HCT116 (cell line): ENCODE results near the gene MRPL36. TPM values are rescaled to one million over a fixed set of nuclear protein-coding genes. Genes with fewer than 3 reads are reported as not detected.

Experiments used
- ATAC-seq: fragments of 200-7000 bp; cut with Tn5 transposase; 2 replicates; pipeline ENCODE4 v1.9.1; 2020; ENCODE audit warnings: mild to moderate bottlenecking, moderate library complexity
- BruUV-seq: library from RNA; stranded (reverse); fragments of 400-500 nt; replicated peaks from 2 replicates; lab custom pipeline; 2021; lab: Mats Ljungman, UMichigan
- CTCF ChIA-PET: fragments of 300-600 bp; sonication (Branson Sonifier 250); formaldehyde crosslinking; loops from one replicate; lab custom pipeline; 2021; ENCODE audit warnings: antibody characterized with exemption; lab: Charles Lee
- POLR2A ChIA-PET: fragments of 300-600, 350-600 bp; sonication (Branson Sonifier 250); formaldehyde crosslinking; loops from one replicate; lab custom pipeline; 2021; ENCODE audit warnings: antibody characterized with exemption; lab: Charles Lee
- RAD21 ChIA-PET, 2 experiments: fragments of 300-600 bp; sonication (Branson Sonifier 250); formaldehyde crosslinking; loops; one replicate each; lab custom pipeline; 2023; ENCODE audit warnings: low total read pairs in 2 of 2; ENCODE audit not compliant: uncharacterized antibody in 2 of 2, unreplicated experiment in 2 of 2, low non-redundant PET in 1 of 2; lab: Charles Lee
- DNase-seq: peaks from one replicate; pipeline ENCODE4 v3.0.0-alpha.2; 2010; ENCODE audit warnings: low read depth, low spot score
- H2AFZ ChIP-seq: fragments of 200-600 bp; shearing (Covaris generic), sonication (generic); 2 replicates; pipeline ENCODE4 v1.6.1; 2017; ENCODE audit warnings: low read depth, mixed run types, mixed read lengths, antibody characterized with exemption, low read length; ENCODE audit not compliant: poor library complexity, severe bottlenecking
- H3K27ac ChIP-seq: 2 replicates; pipeline ENCODE4 v1.5.1; 2012; ENCODE audit warnings: low read depth, low read length
- H3K27me3 ChIP-seq: fragments of 200-600 bp; sonication (generic); 2 replicates; pipeline ENCODE4 v1.6.1; 2016; ENCODE audit warnings: mixed run types, low read length, mixed read lengths; ENCODE audit not compliant: insufficient read depth
- H3K36me3 ChIP-seq, 2 experiments: fragments of 200-500 bp in 1 of 2; fragments of 200-600 bp in 1 of 2; sonication (Bioruptor generic) in 1 of 2; sonication (generic) in 1 of 2; 2 replicates each; pipeline versions ENCODE4 v1.5.1 to v1.6.1; 2014 to 2016; ENCODE audit warnings: low read length in 2 of 2, inconsistent platforms in 1 of 2, mixed read lengths in 1 of 2, mixed run types in 1 of 2; ENCODE audit not compliant: insufficient read depth in 2 of 2, control insufficient read depth in 1 of 2
- H3K4me1 ChIP-seq, 2 experiments: fragments of 200-600 bp in 1 of 2; sonication (generic) in 1 of 2; 2 replicates each; pipeline versions ENCODE4 v1.5.1 to v1.6.1; 2012 to 2017; ENCODE audit warnings: low read length in 2 of 2, inconsistent platforms in 1 of 2, mild to moderate bottlenecking in 1 of 2, mixed read lengths in 1 of 2, mixed run types in 1 of 2, moderate library complexity in 1 of 2; ENCODE audit not compliant: insufficient read depth in 2 of 2, control insufficient read depth in 1 of 2
- H3K4me2 ChIP-seq: fragments of 200-600 bp; sonication (generic); 2 replicates; pipeline ENCODE4 v1.6.1; 2017; ENCODE audit warnings: mixed run types, low read length, mixed read lengths
- H3K4me3 ChIP-seq, 2 experiments: fragments of 200-600 bp in 1 of 2; sonication (generic) in 1 of 2; replicated peaks in 1 of 2; 2 replicates each; pipeline ENCODE4 v1.5.1; 2011 to 2016; ENCODE audit warnings: low read length in 2 of 2, control low read depth in 1 of 2, low read depth in 1 of 2, mild to moderate bottlenecking in 1 of 2, mixed read lengths in 1 of 2, mixed run types in 1 of 2
- H3K79me2 ChIP-seq: fragments of 200-600 bp; sonication (generic); 2 replicates; pipeline ENCODE4 v1.6.1; 2017; ENCODE audit warnings: mild to moderate bottlenecking, mixed run types, low read length, moderate library complexity, mixed read lengths; ENCODE audit not compliant: insufficient read depth
- H3K9ac ChIP-seq: fragments of 200-600 bp; sonication (generic); 2 replicates; pipeline ENCODE4 v1.6.1; 2016; ENCODE audit warnings: low read length, mixed read lengths
- H3K9me2 ChIP-seq: fragments of 200-600 bp; sonication (generic), shearing (Covaris generic); 2 replicates; pipeline ENCODE4 v1.6.1; 2017; ENCODE audit warnings: mixed run types, mild to moderate bottlenecking, moderate library complexity; ENCODE audit not compliant: insufficient read depth
- H3K9me3 ChIP-seq, 2 experiments: fragments of 200-500 bp in 1 of 2; fragments of 200-600 bp in 1 of 2; sonication (Bioruptor generic) in 1 of 2; sonication (generic) in 1 of 2; 2 replicates each; pipeline ENCODE4 v1.6.1; 2014 to 2017; ENCODE audit warnings: low read length in 2 of 2, mixed read lengths in 2 of 2, inconsistent platforms in 1 of 2, low read depth in 1 of 2, mild to moderate bottlenecking in 1 of 2, mixed run types in 1 of 2, moderate library complexity in 1 of 2; ENCODE audit not compliant: control insufficient read depth in 1 of 2, insufficient read depth in 1 of 2
- H4K20me1 ChIP-seq: fragments of 200-600 bp; sonication (generic), shearing (Covaris generic); 2 replicates; pipeline ENCODE4 v1.6.1; 2017; ENCODE audit warnings: mixed run types, mild to moderate bottlenecking, moderate library complexity; ENCODE audit not compliant: insufficient read depth
- CBX3 ChIP-seq: IDR thresholded peaks from 2 replicates; pipeline ENCODE4 v1.6.1; 2012; ENCODE audit warnings: low read depth
- CEBPB ChIP-seq: IDR thresholded peaks from 2 replicates; pipeline ENCODE4 v1.6.1; 2012; ENCODE audit warnings: low read depth
- EGR1 ChIP-seq: IDR thresholded peaks from 2 replicates; pipeline ENCODE4 v1.6.1; 2012; ENCODE audit warnings: low read depth
- EZH2 ChIP-seq: fragments of 200-600 bp; sonication (generic); IDR thresholded peaks from 2 replicates; pipeline ENCODE4 v1.6.1; 2017; ENCODE audit warnings: antibody characterized with exemption, mixed run types
- EZH2phosphoT487 ChIP-seq: fragments of 200-600 bp; IDR thresholded peaks from 2 replicates; pipeline ENCODE4 v1.6.1; 2018; ENCODE audit warnings: antibody characterized with exemption, borderline replicate concordance
- FOSL1 ChIP-seq: IDR thresholded peaks from 2 replicates; pipeline ENCODE4 v1.6.1; 2012; ENCODE audit warnings: low read depth
- JUND ChIP-seq: IDR thresholded peaks from 2 replicates; pipeline ENCODE4 v1.6.1; 2012
- POLR2A ChIP-seq: IDR thresholded peaks from 2 replicates; pipeline ENCODE4 v1.7.0; 2011; ENCODE audit warnings: borderline replicate concordance; ENCODE audit not compliant: insufficient read depth, insufficient read length; ENCODE audit errors: extremely low read depth
- POLR2AphosphoS5 ChIP-seq: IDR thresholded peaks from 2 replicates; pipeline ENCODE4 v1.6.1; 2011; ENCODE audit warnings: mild to moderate bottlenecking, low read depth, low read length, moderate library complexity
- RAD21 ChIP-seq: IDR thresholded peaks from 2 replicates; pipeline ENCODE4 v1.6.1; 2012; ENCODE audit warnings: low read depth, mild to moderate bottlenecking
- SIN3A ChIP-seq: IDR thresholded peaks from 2 replicates; pipeline ENCODE4 v1.6.1; 2012; ENCODE audit warnings: low read depth
- SRF ChIP-seq: IDR thresholded peaks from 2 replicates; pipeline ENCODE4 v1.6.1; 2012; ENCODE audit warnings: low read depth
- TCF7L2 ChIP-seq: IDR thresholded peaks from 2 replicates; pipeline ENCODE4 v1.7.0; 2011; ENCODE audit warnings: borderline replicate concordance, inconsistent platforms; ENCODE audit not compliant: insufficient read depth, insufficient read length; ENCODE audit errors: extremely low read depth
- ZNF274 ChIP-seq: fragments of 200-500 bp; sonication (Bioruptor generic); IDR thresholded peaks from 2 replicates; pipeline ENCODE4 v1.6.1; 2014; ENCODE audit warnings: mild to moderate bottlenecking, low read depth, low read length, inconsistent platforms
- intact Hi-C: fragments of 100-400 bp; cut with micrococcal nuclease; formaldehyde crosslinking; loops from 2 replicates; pipeline ENCODE4 v1.10.0; 2022
- total RNA-seq: library from RNA; stranded (reverse); gene quantifications from one replicate; pipeline ENCODE4 v1.2.1, GENCODE V29; 2021; ENCODE audit not compliant: unreplicated experiment
- TF ChIP-seq, protein P1 (sequence below): IDR thresholded peaks from 2 replicates; pipeline ENCODE4 v1.6.1; 2011; ENCODE audit warnings: mild to moderate bottlenecking, low read length, moderate library complexity; ENCODE audit not compliant: insufficient replicate concordance; ENCODE audit errors: extremely low read depth
- TF ChIP-seq, protein P2 (sequence below): IDR thresholded peaks from 2 replicates; pipeline ENCODE4 v1.6.1; 2012
- TF ChIP-seq, protein P3 (sequence below), 3 experiments: fragments of 200-600 bp in 1 of 3; sonication (generic) in 1 of 3; IDR thresholded peaks in 2 of 3; conservative IDR thresholded peaks in 1 of 3; 2 replicates each; pipeline ENCODE4 v1.5.1; 2012 to 2017; ENCODE audit warnings: low read depth in 2 of 3, low read length in 2 of 3, antibody characterized with exemption in 1 of 3, borderline replicate concordance in 1 of 3, control low read depth in 1 of 3, mild to moderate bottlenecking in 1 of 3, mixed read lengths in 1 of 3, mixed run types in 1 of 3, moderate library complexity in 1 of 3; ENCODE audit not compliant: insufficient read depth in 1 of 3
- TF ChIP-seq, protein P4 (sequence below): IDR thresholded peaks from 2 replicates; pipeline ENCODE4 v1.6.1; 2012; ENCODE audit warnings: low read depth

The MRPL36 gene
- total RNA-seq, 1 experiment from 2014 or later = 71.9 TPM

DNA sequence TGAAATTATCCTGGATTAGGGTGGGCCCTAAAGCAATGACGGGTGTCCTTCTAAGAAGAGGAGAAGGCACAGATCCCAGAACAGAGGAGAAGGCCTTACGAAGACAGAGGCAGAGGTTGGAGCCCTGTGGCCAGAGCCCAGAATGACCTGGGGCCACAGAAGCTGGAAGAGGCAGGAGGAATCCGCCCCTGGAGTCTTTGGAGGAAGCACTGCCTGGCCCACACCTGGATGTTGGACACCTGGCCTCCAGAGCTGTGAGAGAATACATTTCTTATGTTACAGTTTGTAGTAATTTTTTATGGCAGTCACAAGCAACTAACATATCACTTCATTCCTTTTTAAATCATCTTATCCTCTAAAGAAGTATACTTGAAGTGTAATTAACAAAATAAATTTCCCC is 8.5 kb downstream of the MRPL36 start:
- ChIA-PET CTCF (no interaction called here), RAD21 (no interaction called here), POLR2A (no interaction called here)
- Histone ChIP-seq H3K9ac (no peak overlapping the region), H3K4me2 (no peak overlapping the region), H3K4me1 (peaks cover 2 to 18% of the 10 kb centered on the region in 2 experiments; a peak in 2 of 4 replicates), H4K20me1 (no peaks in the 10 kb centered on the region), H3K4me3 (no peak overlapping the region), H2AFZ (no peak overlapping the region), H3K27ac (no peak overlapping the region), H3K9me3 (no peaks in the 10 kb centered on the region), H3K36me3 (peaks cover 0 to 3% of the 10 kb centered on the region in 2 experiments; a peak in 1 of 4 replicates), H3K27me3 (0 out of 2 replicates have a peak, but pooled peaks cover 3% of the 10 kb centered on the region), H3K9me2 (no peaks in the 10 kb centered on the region), H3K79me2 (no peaks in the 10 kb centered on the region)
- no peak for ATAC-seq
- TF ChIP-seq CBX3 (no peak), POLR2AphosphoS5 (no peak), EZH2phosphoT487 (no peak), SRF (no peak), EZH2 (no peak), CEBPB (no peak), RAD21 (no peak), FOSL1 (no peak), SIN3A (no peak), ZNF274 (no peak), JUND (no peak), EGR1 (no peak), TCF7L2 (no peak), POLR2A (no peak)
- TF ChIP-seq, protein P1, sequence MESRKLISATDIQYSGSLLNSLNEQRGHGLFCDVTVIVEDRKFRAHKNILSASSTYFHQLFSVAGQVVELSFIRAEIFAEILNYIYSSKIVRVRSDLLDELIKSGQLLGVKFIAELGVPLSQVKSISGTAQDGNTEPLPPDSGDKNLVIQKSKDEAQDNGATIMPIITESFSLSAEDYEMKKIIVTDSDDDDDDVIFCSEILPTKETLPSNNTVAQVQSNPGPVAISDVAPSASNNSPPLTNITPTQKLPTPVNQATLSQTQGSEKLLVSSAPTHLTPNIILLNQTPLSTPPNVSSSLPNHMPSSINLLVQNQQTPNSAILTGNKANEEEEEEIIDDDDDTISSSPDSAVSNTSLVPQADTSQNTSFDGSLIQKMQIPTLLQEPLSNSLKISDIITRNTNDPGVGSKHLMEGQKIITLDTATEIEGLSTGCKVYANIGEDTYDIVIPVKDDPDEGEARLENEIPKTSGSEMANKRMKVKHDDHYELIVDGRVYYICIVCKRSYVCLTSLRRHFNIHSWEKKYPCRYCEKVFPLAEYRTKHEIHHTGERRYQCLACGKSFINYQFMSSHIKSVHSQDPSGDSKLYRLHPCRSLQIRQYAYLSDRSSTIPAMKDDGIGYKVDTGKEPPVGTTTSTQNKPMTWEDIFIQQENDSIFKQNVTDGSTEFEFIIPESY = no peak
- TF ChIP-seq, protein P2, sequence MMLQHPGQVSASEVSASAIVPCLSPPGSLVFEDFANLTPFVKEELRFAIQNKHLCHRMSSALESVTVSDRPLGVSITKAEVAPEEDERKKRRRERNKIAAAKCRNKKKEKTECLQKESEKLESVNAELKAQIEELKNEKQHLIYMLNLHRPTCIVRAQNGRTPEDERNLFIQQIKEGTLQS = no peak
- TF ChIP-seq, protein P3, sequence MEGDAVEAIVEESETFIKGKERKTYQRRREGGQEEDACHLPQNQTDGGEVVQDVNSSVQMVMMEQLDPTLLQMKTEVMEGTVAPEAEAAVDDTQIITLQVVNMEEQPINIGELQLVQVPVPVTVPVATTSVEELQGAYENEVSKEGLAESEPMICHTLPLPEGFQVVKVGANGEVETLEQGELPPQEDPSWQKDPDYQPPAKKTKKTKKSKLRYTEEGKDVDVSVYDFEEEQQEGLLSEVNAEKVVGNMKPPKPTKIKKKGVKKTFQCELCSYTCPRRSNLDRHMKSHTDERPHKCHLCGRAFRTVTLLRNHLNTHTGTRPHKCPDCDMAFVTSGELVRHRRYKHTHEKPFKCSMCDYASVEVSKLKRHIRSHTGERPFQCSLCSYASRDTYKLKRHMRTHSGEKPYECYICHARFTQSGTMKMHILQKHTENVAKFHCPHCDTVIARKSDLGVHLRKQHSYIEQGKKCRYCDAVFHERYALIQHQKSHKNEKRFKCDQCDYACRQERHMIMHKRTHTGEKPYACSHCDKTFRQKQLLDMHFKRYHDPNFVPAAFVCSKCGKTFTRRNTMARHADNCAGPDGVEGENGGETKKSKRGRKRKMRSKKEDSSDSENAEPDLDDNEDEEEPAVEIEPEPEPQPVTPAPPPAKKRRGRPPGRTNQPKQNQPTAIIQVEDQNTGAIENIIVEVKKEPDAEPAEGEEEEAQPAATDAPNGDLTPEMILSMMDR (IDR thresholded peaks at IDR 0.05 in 2 of 3, conservative IDR thresholded peaks at IDR 0.05 in 1 of 3; ENCODE audit: borderline replicate concordance in 1 of 3, insufficient read depth in 1 of 3, low read depth in 2 of 3, low read length in 2 of 3) = no peak
- TF ChIP-seq, protein P4, sequence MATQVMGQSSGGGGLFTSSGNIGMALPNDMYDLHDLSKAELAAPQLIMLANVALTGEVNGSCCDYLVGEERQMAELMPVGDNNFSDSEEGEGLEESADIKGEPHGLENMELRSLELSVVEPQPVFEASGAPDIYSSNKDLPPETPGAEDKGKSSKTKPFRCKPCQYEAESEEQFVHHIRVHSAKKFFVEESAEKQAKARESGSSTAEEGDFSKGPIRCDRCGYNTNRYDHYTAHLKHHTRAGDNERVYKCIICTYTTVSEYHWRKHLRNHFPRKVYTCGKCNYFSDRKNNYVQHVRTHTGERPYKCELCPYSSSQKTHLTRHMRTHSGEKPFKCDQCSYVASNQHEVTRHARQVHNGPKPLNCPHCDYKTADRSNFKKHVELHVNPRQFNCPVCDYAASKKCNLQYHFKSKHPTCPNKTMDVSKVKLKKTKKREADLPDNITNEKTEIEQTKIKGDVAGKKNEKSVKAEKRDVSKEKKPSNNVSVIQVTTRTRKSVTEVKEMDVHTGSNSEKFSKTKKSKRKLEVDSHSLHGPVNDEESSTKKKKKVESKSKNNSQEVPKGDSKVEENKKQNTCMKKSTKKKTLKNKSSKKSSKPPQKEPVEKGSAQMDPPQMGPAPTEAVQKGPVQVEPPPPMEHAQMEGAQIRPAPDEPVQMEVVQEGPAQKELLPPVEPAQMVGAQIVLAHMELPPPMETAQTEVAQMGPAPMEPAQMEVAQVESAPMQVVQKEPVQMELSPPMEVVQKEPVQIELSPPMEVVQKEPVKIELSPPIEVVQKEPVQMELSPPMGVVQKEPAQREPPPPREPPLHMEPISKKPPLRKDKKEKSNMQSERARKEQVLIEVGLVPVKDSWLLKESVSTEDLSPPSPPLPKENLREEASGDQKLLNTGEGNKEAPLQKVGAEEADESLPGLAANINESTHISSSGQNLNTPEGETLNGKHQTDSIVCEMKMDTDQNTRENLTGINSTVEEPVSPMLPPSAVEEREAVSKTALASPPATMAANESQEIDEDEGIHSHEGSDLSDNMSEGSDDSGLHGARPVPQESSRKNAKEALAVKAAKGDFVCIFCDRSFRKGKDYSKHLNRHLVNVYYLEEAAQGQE = no peak
- intact Hi-C loops = no loop called here
- no TSS peak for BruUV-seq
- DNase-seq = no peak
